HepG2 (cell line): ENCODE measurements around the gene RBP4. TPM values are rescaled to one million over a fixed set of nuclear protein-coding genes. Genes with fewer than 3 reads are reported as not detected.

ENCODE experiments used
- ATAC-seq: fragments of 200-7000 bp; cut with Tn5 transposase; 3 replicates; pipeline ENCODE4 v1.9.1; 2020; ENCODE audit warnings: mild to moderate bottlenecking, moderate library complexity
- BruUV-seq: library from RNA; stranded (reverse); fragments of 400-500 nt; replicated peaks from 2 replicates; lab custom pipeline; 2021; lab: Mats Ljungman, UMichigan
- CTCF ChIA-PET: fragments of 300-600 bp; formaldehyde crosslinking; extraction: SDS; loops from one replicate; lab custom pipeline; 2021; ENCODE audit warnings: low total read pairs, inconsistent platforms, low intra/inter-chr PET ratio; lab: Yijun Ruan, JAX
- POLR2A ChIA-PET: fragments of 350-600 bp; sonication (Branson Sonifier 250); formaldehyde crosslinking; loops from one replicate; lab custom pipeline; 2020; ENCODE audit warnings: antibody characterized with exemption, inconsistent platforms; lab: Yijun Ruan, JAX
- DNase-seq: peaks from one replicate; pipeline ENCODE4 v3.0.0-alpha.2; 2015; ENCODE audit warnings: low spot score
- FAIRE-seq: peaks from 3 replicates; lab custom pipeline; 2011; peaks lifted over from hg19 to GRCh38; lab: Jason Lieb, UNC
- H2AFZ ChIP-seq: one replicate; pipeline ENCODE4 v1.6.1; 2011; ENCODE audit warnings: low read length, inconsistent platforms
- H3K27ac ChIP-seq: fragments of 300-600 bp; 3 replicates; pipeline ENCODE4 v1.8.0; 2011; ENCODE audit warnings: mixed run types, mild to moderate bottlenecking, mixed read lengths, low read length, inconsistent platforms; ENCODE audit not compliant: insufficient read depth; ENCODE audit errors: extremely low read length
- H3K27me3 ChIP-seq, 2 experiments: fragments of 200-600 bp in 1 of 2; 2 replicates in 1 of 2; 3 replicates in 1 of 2; pipeline versions ENCODE4 v1.6.0 to v1.8.0; 2011; ENCODE audit warnings: low read length in 2 of 2, mild to moderate bottlenecking in 2 of 2, moderate library complexity in 2 of 2, inconsistent platforms in 1 of 2; ENCODE audit not compliant: insufficient read depth in 2 of 2, control insufficient read depth in 1 of 2
- H3K36me3 ChIP-seq, 2 experiments: fragments of 200-600 bp in 1 of 2; replicated peaks in 1 of 2; 2 replicates in 1 of 2; 3 replicates in 1 of 2; pipeline versions ENCODE4 v1.5.1 to v1.8.0; 2011; ENCODE audit warnings: low read length in 2 of 2, inconsistent platforms in 1 of 2; ENCODE audit not compliant: insufficient read depth in 2 of 2, control insufficient read depth in 1 of 2
- H3K4me1 ChIP-seq: 2 replicates; pipeline ENCODE4 v1.5.1; 2012; ENCODE audit warnings: low read length, inconsistent platforms; ENCODE audit not compliant: insufficient read depth
- H3K4me2 ChIP-seq: 2 replicates; pipeline ENCODE4 v1.6.0; 2011; ENCODE audit warnings: low read depth, low read length, inconsistent platforms
- H3K4me3 ChIP-seq, 3 experiments: fragments of 200-600 bp in 1 of 3; sonication (generic), shearing (Covaris generic) in 1 of 3; replicated peaks in 1 of 3; 2 replicates each; pipeline ENCODE4 v1.5.1; 2011 to 2016; ENCODE audit warnings: low read length in 3 of 3, inconsistent platforms in 2 of 3, low read depth in 2 of 3, mild to moderate bottlenecking in 2 of 3, control low read depth in 1 of 3, mixed read lengths in 1 of 3; ENCODE audit not compliant: insufficient read depth in 1 of 3
- H3K79me2 ChIP-seq: one replicate; pipeline ENCODE4 v1.6.1; 2011; ENCODE audit warnings: low read length, inconsistent platforms; ENCODE audit not compliant: insufficient read depth
- H3K9ac ChIP-seq: 2 replicates; pipeline ENCODE4 v1.6.0; 2011; ENCODE audit warnings: mild to moderate bottlenecking, low read depth, low read length, inconsistent platforms; ENCODE audit not compliant: insufficient read depth
- H3K9me3 ChIP-seq: 2 replicates; pipeline ENCODE4 v1.5.1; 2012; ENCODE audit warnings: mild to moderate bottlenecking, low read length
- H4K20me1 ChIP-seq: 2 replicates; pipeline ENCODE4 v1.6.0; 2011; ENCODE audit warnings: inconsistent platforms, mild to moderate bottlenecking, low read length, moderate library complexity; ENCODE audit not compliant: insufficient read depth
- BCL6 ChIP-seq: IDR thresholded peaks from 2 replicates; pipeline ENCODE4 v1.6.1; 2016; ENCODE audit warnings: missing genetic modification reagents, missing compliant biosample characterization
- HOXA3 ChIP-seq: sonication (generic); formaldehyde crosslinking; IDR thresholded peaks from 2 replicates; pipeline ENCODE4 v1.5.0; 2020; ENCODE audit warnings: missing genetic modification reagents
- KLF16 ChIP-seq, 2 experiments: sonication (generic) in 1 of 2; formaldehyde crosslinking in 1 of 2; IDR thresholded peaks; 2 replicates each; pipeline versions ENCODE4 v1.6.1 to v1.8.0; 2016 to 2023; ENCODE audit warnings: missing genetic modification reagents in 2 of 2, missing compliant biosample characterization in 1 of 2
- KLF9 ChIP-seq: IDR thresholded peaks from 2 replicates; pipeline ENCODE4 v1.6.1; 2016; ENCODE audit warnings: low read depth
- PHF21A ChIP-seq: sonication (generic); formaldehyde crosslinking; IDR thresholded peaks from 2 replicates; pipeline ENCODE4 v1.5.0; 2020; ENCODE audit warnings: mild to moderate bottlenecking, missing genetic modification reagents
- ZFP36L2 ChIP-seq: sonication (generic); formaldehyde crosslinking; IDR thresholded peaks from 2 replicates; pipeline ENCODE4 v1.4.0; 2020; ENCODE audit warnings: missing genetic modification reagents
- ZMAT5 ChIP-seq: sonication (generic); formaldehyde crosslinking; IDR thresholded peaks from 2 replicates; pipeline ENCODE4 v1.5.0; 2020; ENCODE audit warnings: mild to moderate bottlenecking, low read depth, missing genetic modification reagents, borderline replicate concordance
- ZNF138 ChIP-seq: sonication (generic); formaldehyde crosslinking; IDR thresholded peaks from 2 replicates; pipeline ENCODE4 v1.5.0; 2020; ENCODE audit warnings: mild to moderate bottlenecking, low read depth, missing genetic modification reagents
- ZNF512B ChIP-seq: sonication (generic); formaldehyde crosslinking; IDR thresholded peaks from 2 replicates; pipeline ENCODE4 v1.5.1; 2020; ENCODE audit warnings: missing genetic modification reagents, mild to moderate bottlenecking, borderline replicate concordance
- WGBS: methylation state at CpG from one replicate; pipeline ENCODE4 v1.1.6; 2017; ENCODE audit warnings: low lambda C conversion rate; 5-methylcytosine and 5-hydroxymethylcytosine counted together
- in situ Hi-C: cut with HindIII; loops from 2 replicates; pipeline ENCODE4 v1.10.0; 2017; ENCODE audit warnings: low pct_unique_long_range_greater_than_20kb; ENCODE audit not compliant: extremely low pct_ligation_motif_present
- intact Hi-C: fragments of 100-400 bp; cut with micrococcal nuclease; formaldehyde crosslinking; loops from one replicate; pipeline ENCODE4 v1.10.0; 2022; ENCODE audit not compliant: unreplicated experiment
- polyA plus RNA-seq, 8 experiments: library from polyadenylated mRNA; depleted of rRNA in 3 of 8; stranded (reverse) in 7 of 8; unstranded in 1 of 8; fragments of >200 nt; fragmentation: Illumina TruSeq in 4 of 8; extraction: Trizol in 4 of 8; gene quantifications; 2 replicates each; pipeline versions ENCODE4 v1.2.1 to v1.2.3, GENCODE V29; 2011 to 2016; ENCODE audit warnings: low read depth in 4 of 8, missing spikeins in 1 of 8, mixed read lengths in 1 of 8; ENCODE audit not compliant: insufficient read depth in 1 of 8
- total RNA-seq, 5 experiments: library from RNA; depleted of rRNA; stranded (reverse); fragments of >200 nt; fragmentation: Illumina TruSeq; extraction: Trizol; gene quantifications; 2 replicates each; pipeline ENCODE4 v1.2.3, GENCODE V29; 2016; ENCODE audit warnings: low read depth in 1 of 5

Gene RBP4
- total and polyA plus RNA-seq, 2 of the 13 experiments (the other 11 are each of a cell fraction or from before 2014, with no cell fraction given): 642 to 931 TPM

- FAIRE-seq: no peak
- H2AFZ ChIP-seq: no peak overlapping the region
- intact Hi-C loops: loop anchor here (10.0 kb wide), 1 partner anchor 255 kb away; no protein-coding TSS in a partner anchor
- no peak for DNase-seq
- no TSS peak for BruUV-seq
- CTCF ChIA-PET: no interaction called here
- no peak overlapping the region for H3K4me3 ChIP-seq
- H3K36me3 ChIP-seq: no peaks in the 10 kb centered on the region
- H3K27ac ChIP-seq: no peak overlapping the region
- no peaks in the 10 kb centered on the region for H3K79me2 ChIP-seq
- TF ChIP-seq ZNF512B (CRISPR knock-in tag) (no peak), ZFP36L2 (CRISPR knock-in tag) (no peak), PHF21A (CRISPR knock-in tag) (no peak), KLF16 (CRISPR knock-in tag; IDR thresholded peaks at IDR 0.05) (no peak), KLF9 (CRISPR knock-in tag) (no peak), HOXA3 (no peak), ZNF138 (CRISPR knock-in tag) (no peak), BCL6 (CRISPR knock-in tag) (no peak), ZMAT5 (no peak)
- POLR2A ChIA-PET: interaction anchor here (1.6 kb wide), 1 partner anchor 33 kb away, joined by 3 read pairs; no protein-coding TSS in a partner anchor
- H3K9me3 ChIP-seq: no peaks in the 10 kb centered on the region
- no peak overlapping the region for H3K9ac ChIP-seq
- peaks cover 7% of the 10 kb centered on the region for H3K4me1 ChIP-seq
- no peak for ATAC-seq
- WGBS: 45% methylated on average over 9 of the region's 9 CpGs
- H3K4me2 ChIP-seq: no peak overlapping the region
- in situ Hi-C loops: no loop called here
- no peaks in the 10 kb centered on the region for H4K20me1 ChIP-seq
- peaks cover 0 to 19% of the 10 kb centered on the region in 2 experiments; a peak in 2 of 5 replicates for H3K27me3 ChIP-seq
These were observed 41.5 kb downstream of the RBP4 start for GRCh38 chr10:93559490-93559889.
